BE2C (cell line): ENCODE data around the gene VOPP1.

Experiments used
- DNase-seq: peaks from one replicate; pipeline ENCODE4 v3.0.0-alpha.2; 2020
- H3K27me3 ChIP-seq: fragments of 250-450 bp; sonication (Bioruptor Pico); 2 replicates; pipeline ENCODE4 v1.5.1; 2020; ENCODE audit warnings: mild to moderate bottlenecking
- H3K36me3 ChIP-seq: fragments of 250-450 bp; sonication (Bioruptor Pico); 2 replicates; pipeline ENCODE4 v1.5.1; 2020; ENCODE audit warnings: mild to moderate bottlenecking
- H3K4me1 ChIP-seq: fragments of 250-450 bp; sonication (Bioruptor Pico); 2 replicates; pipeline ENCODE4 v1.5.1; 2020
- H3K4me3 ChIP-seq: 2 replicates; pipeline ENCODE4 v1.5.1; 2011; ENCODE audit warnings: low read depth, low read length
- H3K9me3 ChIP-seq: fragments of 250-450 bp; sonication (Bioruptor Pico); 2 replicates; pipeline ENCODE4 v1.5.1; 2020
- CTCF ChIP-seq: IDR thresholded peaks from 2 replicates; pipeline ENCODE4 v1.5.1; 2012; ENCODE audit warnings: mild to moderate bottlenecking, low read depth, low read length

VOPP1 gene

GRCh38 chr7:55470261-55470660, 102.0 kb downstream of the VOPP1 start:
- H3K9me3 ChIP-seq, result no peaks in the 10 kb centered on the region
- TF ChIP-seq CTCF, result no peak
- H3K4me1 ChIP-seq, result no peaks in the 10 kb centered on the region
- H3K4me3 ChIP-seq, result no peak overlapping the region
- H3K36me3 ChIP-seq, result no peaks in the 10 kb centered on the region
- H3K27me3 ChIP-seq, result no peaks in the 10 kb centered on the region
- DNase-seq, result no peak

GRCh38 chr7:55469721-55470120, 102.6 kb downstream of the VOPP1 start:
- Histone ChIP-seq H3K27me3 (no peaks in the 10 kb centered on the region), H3K4me1 (no peaks in the 10 kb centered on the region), H3K36me3 (no peaks in the 10 kb centered on the region), H3K4me3 (no peak overlapping the region), H3K9me3 (no peaks in the 10 kb centered on the region)
- DNase-seq, result no peak
- TF ChIP-seq CTCF, result no peak

- Histone ChIP-seq H3K9me3 (no peaks in the 10 kb centered on the region), H3K36me3 (no peaks in the 10 kb centered on the region), H3K27me3 (no peaks in the 10 kb centered on the region), H3K4me3 (no peak overlapping the region), H3K4me1 (no peaks in the 10 kb centered on the region)
- no peak for TF ChIP-seq CTCF
- no peak for DNase-seq
These were observed 103.0 kb downstream of the VOPP1 start for GRCh38 chr7:55469271-55469681.

- Histone ChIP-seq H3K36me3 (no peaks in the 10 kb centered on the region; the same call in 1 of the 2 replicates), H3K4me1 (no peaks in the 10 kb centered on the region), H3K27me3 (no peaks in the 10 kb centered on the region), H3K9me3 (no peaks in the 10 kb centered on the region), H3K4me3 (no peak overlapping the region)
- no peak for TF ChIP-seq CTCF
- DNase-seq, result no peak
These were observed 103.8 kb downstream of the VOPP1 start for GRCh38 chr7:55468495-55468894.

GRCh38 chr7:55467047-55467593, 105.2 kb downstream of the VOPP1 start:
- Histone ChIP-seq H3K4me3 (no peak overlapping the region), H3K9me3 (no peaks in the 10 kb centered on the region), H3K36me3 (no peaks in the 10 kb centered on the region; the same call in 1 of the 2 replicates), H3K27me3 (no peaks in the 10 kb centered on the region), H3K4me1 (no peaks in the 10 kb centered on the region)
- no peak for DNase-seq
- TF ChIP-seq CTCF, result no peak

GRCh38 chr7:55465691-55466090, 106.6 kb downstream of the VOPP1 start:
- no peak for DNase-seq
- no peak for TF ChIP-seq CTCF
- H3K27me3 ChIP-seq, result no peaks in the 10 kb centered on the region
- no peaks in the 10 kb centered on the region for H3K9me3 ChIP-seq
- no peaks in the 10 kb centered on the region for H3K4me1 ChIP-seq
- no peak overlapping the region for H3K4me3 ChIP-seq
- H3K36me3 ChIP-seq, result no peaks in the 10 kb centered on the region; the same call in 1 of the 2 replicates
